NCI-H2171 treated with DMSO at 0.1 percent for 48 hours (cell line): ENCODE results near the gene LATS2.

ENCODE experiments used
- DNase-seq: peaks from one replicate; lab custom pipeline; 2025; lab: John Stamatoyannopoulos, UW

The LATS2 gene

DNA sequence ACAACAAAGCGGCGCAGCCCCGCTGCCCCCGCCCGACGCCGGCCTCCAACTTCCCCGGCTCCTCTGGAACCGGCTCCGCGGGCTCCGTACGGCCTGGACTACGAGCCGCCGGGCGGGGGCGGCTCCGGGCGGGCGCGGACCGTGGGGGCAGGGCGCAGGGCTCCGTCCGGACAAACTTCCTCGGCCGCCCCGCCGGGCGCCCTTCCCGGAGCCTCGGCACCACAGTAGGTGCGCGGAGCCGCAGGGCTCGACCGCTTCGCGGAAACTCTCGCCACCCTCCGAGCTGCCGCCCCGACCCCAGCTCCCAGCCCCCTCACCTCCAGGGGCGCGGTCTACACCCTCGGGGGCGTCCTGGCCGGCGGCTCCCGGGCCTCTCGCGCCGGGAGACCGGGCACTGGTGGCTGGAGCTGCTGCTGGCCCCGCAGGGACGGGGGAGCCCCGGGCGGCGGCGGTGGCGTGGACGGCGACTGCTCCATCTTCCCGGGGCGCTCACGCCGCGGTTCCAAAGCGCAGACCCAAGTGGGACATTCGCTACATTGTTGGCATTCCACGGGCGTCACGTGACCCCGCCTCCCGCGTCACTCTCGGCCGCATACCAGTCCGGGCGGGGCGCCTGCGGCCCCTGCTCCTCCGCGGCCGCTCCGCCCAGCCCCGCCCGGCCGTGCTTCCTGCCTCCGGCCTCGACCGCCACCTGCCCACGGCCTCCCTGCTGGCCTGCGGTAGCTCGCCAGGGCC is at the start of gene LATS2:
LATS2 (minus strand) TSS at position 558 of the 735 bp plus-strand sequence. CDS start 15,560 bp downstream, outside the sequence.
- DNase-seq: peak; percentile 2

- DNase-seq: no peak
Observed at GRCh38 chr13:21109168-21109567, 47.8 kb upstream of the LATS2 start.

DNA sequence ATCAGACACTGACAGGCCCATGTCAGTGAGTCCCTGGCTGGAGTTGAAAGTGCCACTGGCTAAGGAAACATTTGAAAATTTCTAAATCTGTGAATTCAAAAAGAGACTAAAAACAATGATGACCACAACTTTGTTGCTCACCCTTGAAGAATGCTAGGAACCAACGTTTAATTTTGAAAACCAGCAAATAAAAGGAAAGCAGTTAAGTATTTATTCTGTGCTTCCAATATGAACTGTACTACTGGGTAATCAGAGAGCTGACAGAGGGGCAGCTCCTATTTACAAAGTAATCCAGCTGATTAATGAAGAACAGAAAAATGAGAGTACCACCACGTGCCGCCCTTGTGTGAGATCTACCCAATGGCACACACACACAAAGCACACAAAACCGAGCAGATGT is 44.7 kb upstream of the LATS2 start:
- no peak for DNase-seq

DNA sequence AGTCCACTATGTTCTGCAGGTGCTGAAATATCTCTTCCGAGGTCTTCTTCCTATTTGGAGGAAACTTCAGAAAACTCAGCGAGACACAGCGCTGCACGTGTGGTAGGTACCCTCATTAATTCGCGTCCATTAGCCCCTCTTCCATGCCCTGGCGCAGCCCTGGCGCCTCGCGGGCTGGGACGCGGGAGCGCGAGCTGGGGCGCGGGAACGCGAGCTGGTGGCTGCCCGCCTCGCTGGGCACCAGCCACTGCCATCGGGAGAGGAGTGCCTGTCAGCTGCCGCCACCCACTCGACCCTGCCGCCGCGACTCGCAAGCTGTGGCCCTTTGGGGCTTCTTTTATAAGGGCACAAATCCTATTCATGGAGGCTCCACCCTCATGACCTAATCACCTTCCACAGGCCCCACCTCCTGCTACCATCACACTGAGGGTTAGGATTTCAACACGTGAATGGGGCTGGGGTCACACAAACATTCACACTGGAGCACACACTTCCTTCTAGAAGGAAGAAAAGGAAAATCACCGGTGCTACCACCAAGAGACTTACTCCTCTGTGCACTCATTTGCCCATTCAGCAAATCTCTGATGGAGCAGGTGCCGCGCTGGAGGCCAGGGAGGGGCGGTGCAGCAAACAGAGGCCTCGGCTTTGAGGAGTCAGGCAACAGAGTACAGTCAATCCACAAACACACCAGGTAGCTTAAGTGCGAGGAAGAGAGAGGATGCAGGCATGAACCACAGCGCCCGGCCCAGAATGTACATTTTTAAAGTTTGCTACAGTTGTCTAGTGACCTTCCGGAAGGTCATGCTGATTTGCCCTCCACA is 43.0 kb upstream of the LATS2 start:
- no peak for DNase-seq

- DNase-seq: no peak
Observed at GRCh38 chr13:21101865-21102576, 40.6 kb upstream of the LATS2 start.

GRCh38 chr13:21100994-21101757 is 39.8 kb upstream of the LATS2 start:
- no peak for DNase-seq

GRCh38 chr13:21100211-21100610 is 38.8 kb upstream of the LATS2 start:
- DNase-seq: no peak

GRCh38 chr13:21095311-21095710 is 33.9 kb upstream of the LATS2 start:
- no peak for DNase-seq

GRCh38 chr13:21089830-21090229 is 28.4 kb upstream of the LATS2 start:
- no peak for DNase-seq

DNA sequence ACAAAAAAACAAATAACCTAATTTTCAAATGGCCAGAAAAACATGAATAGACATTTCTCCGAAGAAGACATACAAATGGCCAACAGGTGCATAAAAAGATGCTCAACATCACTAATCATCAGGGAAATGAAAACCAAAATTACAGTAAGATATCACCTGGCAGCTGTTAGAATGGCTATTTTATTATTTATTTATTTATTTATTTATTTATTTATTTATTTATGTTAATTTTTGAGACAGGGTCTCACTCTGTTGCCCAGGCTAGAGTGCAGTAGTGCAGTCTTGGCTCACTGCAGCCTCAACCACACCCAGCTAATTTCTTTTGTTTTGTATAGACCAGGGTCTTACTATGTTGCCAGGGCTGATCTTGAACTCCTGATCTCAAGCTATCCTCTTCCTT is 27.1 kb upstream of the LATS2 start:
- DNase-seq: no peak

DNA sequence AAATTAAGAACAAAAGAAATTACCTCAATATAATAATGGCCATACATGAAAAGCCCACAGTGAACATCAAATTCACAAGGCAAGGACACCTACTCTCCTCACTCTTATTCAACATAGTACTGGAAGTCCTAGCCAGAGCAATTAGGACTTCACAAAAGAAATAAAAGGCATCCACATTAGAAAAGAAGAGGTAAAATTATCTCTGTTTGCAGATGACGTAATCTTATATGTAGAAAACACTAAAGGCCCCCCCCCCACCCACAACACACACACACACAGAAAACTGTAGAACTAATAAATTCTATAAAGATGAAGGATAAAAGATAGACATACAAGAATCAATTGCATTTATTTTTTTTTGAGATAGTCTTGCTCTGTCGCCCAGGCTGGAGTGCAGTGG is 25.5 kb upstream of the LATS2 start:
- DNase-seq: no peak

GRCh38 chr13:21081926-21082325 is 20.5 kb upstream of the LATS2 start:
- DNase-seq: no peak

DNA sequence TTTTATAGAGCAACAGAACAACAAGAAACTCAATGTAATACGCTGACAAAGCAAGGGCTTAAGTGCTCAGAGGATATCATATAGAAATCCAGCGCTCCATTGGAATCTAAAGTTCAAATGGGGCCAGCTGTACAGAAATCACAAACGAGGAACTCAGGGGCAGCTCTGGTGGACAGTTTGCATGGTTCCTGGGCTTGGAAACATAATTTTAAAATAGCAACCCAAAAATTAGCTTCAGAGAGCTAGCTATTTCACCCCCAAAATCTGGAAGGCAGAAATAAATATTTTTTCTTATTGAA is 19.2 kb upstream of the LATS2 start:
- DNase-seq: no peak

GRCh38 chr13:21079761-21080592 is 18.6 kb upstream of the LATS2 start:
- DNase-seq: no peak

DNA sequence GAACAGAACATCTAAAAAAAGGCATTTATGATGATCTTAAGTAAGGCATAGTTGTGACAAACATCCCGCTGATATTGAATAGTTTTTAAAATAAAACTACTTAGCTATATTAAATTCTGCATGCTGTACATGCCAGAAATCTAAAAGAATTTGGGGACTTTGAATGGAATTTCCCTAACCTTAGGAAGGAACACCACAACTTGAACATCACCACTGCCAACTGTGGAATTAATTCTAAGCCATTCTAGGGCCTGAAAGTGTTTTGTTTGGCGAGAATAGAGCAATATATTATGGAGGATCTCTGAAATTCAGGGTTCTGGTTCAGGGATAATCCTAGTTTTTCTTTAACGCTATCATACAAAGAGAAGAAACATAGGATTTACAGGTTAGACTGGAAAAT is 17.8 kb upstream of the LATS2 start:
- DNase-seq: no peak

GRCh38 chr13:21078501-21078900 is 17.1 kb upstream of the LATS2 start:
- DNase-seq: no peak

DNA sequence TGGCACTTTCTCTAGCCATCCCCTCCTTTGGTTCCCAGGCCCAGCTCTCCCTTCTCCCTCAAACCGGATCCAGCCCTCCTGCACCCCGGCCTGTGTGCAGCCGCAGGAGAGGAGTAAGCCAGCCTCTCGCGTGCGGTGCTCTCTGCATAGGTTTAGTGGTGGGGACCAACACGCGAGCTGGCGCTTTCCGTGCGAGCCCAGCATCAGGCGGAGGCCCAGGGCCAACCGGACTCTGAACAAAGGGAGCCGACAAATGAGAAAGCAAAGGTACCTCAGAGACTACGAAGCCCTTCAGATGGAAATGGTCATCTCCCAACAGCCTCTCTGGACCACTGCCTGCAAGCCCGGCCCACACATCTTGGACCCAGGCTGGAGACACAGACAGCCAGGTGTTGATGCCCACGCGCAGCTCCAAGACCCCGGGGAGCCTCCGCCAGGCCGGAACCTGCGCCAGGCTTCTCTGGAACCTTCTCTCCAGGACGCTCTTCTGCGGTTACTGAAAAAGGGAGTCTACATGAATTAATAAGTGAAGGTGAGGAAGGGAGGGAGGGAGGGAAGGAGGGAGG is 16.5 kb upstream of the LATS2 start:
- no peak for DNase-seq

GRCh38 chr13:21077076-21077787 is 15.8 kb upstream of the LATS2 start:
- no peak for DNase-seq

- no peak for DNase-seq
Observed at GRCh38 chr13:21076253-21076652, 14.9 kb upstream of the LATS2 start.
